ENCODE measurements around the gene ESD.

Gene ESD, protein sequence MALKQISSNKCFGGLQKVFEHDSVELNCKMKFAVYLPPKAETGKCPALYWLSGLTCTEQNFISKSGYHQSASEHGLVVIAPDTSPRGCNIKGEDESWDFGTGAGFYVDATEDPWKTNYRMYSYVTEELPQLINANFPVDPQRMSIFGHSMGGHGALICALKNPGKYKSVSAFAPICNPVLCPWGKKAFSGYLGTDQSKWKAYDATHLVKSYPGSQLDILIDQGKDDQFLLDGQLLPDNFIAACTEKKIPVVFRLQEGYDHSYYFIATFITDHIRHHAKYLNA

DNA sequence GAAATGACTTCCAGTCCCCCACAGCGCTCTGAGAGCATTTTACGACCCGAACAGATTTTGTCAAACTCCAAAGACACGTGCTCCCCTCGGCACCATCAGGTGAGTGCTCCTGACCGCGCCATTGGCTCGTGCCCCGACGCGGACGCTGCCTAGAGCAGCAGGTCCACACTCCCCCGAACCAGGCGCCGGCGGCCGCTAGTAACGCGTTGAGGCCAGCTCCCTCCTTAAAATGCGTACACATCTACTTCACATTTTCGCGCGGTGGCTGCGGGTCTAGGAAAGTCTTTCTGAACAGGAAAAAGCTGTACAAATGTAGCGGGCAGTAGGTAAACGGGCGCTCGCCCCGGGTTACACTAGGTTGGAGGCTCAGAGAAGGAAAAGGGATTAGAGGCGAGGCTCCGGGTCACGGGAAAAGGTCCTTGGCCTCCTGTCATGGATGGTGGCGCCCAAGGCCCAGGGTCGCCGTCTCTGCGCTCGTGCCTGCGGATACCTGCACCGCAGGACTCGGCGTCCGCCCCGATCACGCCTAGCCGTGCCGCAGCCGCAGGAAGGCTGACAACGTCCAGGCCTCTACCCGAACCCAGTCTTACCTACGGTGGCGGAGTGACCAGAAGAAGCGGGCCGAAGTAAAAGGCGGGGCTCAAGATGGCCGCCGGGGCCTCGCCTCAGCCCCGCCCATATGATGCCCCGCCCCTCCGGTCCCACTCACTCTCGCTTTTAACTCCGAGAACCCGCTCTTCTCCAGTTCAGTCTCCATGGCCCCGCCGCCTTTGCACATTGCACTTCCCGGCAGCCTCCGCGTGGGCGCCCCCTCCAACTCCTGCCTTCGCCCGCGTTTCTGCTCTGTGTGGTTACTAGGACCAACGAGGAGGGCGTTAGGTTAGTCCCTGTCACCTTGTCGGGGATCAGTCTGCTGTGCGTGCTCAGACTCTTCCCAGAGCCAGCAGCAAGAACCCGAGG is at the start of gene ESD:
Gene ESD, minus strand, starts transcription at position 647 of the 960 bp plus-strand sequence. CDS start 5,748 bp downstream, outside the sequence.
- H2AFZ ChIP-seq (ENCODE audit: low read length, unreplicated experiment), result peak within 1 kb of the TSS; percentile 95
- H3K4me1 ChIP-seq (ENCODE audit: control insufficient read depth, insufficient read depth, low read length, unreplicated experiment), result peaks cover 35% of the 10 kb centered on the region
- H3K79me2 ChIP-seq (ENCODE audit: control insufficient read depth, insufficient read depth, low read length, unreplicated experiment), result peaks cover 40% of the 10 kb centered on the region
- H3K36me3 ChIP-seq (ENCODE audit: insufficient read depth, low read length), result no peaks in the 10 kb centered on the region
- H3K4me3 ChIP-seq (ENCODE audit: low read depth, low read length), result peak within 1 kb of the TSS; percentile 93
- no peaks in the 10 kb centered on the region for H3K27me3 ChIP-seq (ENCODE audit: insufficient read depth, low read length)
- H3K27ac ChIP-seq (ENCODE audit: low read depth, low read length), result peak within 1 kb of the TSS; percentile 75

DNA sequence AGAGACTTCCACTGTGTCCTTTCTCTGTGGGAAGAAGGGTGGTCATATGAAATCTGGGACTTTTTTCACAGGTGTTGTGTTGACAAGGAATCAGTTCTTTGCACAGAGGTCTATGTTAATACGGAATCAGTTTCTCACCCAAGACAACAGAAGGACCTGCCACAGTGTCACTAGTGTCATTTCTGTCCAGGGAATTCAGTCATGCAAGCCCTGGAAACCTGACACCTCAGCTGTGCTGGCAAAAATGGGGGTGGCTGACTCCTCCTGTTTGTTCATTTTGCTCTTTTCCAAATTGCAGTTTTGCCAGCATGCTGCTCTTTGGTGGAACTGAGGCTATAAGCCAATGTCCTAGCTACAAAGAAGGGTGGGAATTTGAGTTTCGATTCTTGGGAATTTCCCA is 49.8 kb upstream of the ESD start:
- Histone ChIP-seq H3K27me3 (ENCODE audit: insufficient read depth, low read length) (no peaks in the 10 kb centered on the region), H3K4me1 (ENCODE audit: control insufficient read depth, insufficient read depth, low read length, unreplicated experiment) (no peaks in the 10 kb centered on the region), H3K27ac (ENCODE audit: low read depth, low read length) (no peak overlapping the region), H3K4me3 (ENCODE audit: low read depth, low read length) (no peak overlapping the region), H3K79me2 (ENCODE audit: control insufficient read depth, insufficient read depth, low read length, unreplicated experiment) (no peaks in the 10 kb centered on the region), H2AFZ (ENCODE audit: low read length, unreplicated experiment) (no peak overlapping the region), H3K36me3 (ENCODE audit: insufficient read depth, low read length) (no peaks in the 10 kb centered on the region)

DNA sequence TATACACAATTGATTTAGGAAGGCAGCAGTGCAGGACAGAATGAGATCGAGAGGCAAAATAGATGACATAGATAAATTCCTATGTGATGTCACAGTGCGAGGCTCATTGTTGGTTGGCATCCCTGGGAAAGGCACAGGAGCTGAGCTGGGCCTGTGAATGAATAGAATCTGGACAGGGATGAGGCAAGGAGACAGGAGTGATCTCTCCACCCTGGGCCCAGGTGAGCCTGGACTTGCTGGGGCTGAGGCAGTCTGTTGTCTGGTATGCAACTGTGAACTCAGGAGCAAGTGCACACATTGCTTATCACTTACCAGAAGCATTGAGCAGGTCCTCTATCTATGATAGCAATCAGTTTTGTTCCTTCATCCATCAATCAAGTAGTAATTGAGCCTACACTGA is 48.2 kb upstream of the ESD start:
- Histone ChIP-seq H3K27me3 (ENCODE audit: insufficient read depth, low read length) (no peaks in the 10 kb centered on the region), H3K4me1 (ENCODE audit: control insufficient read depth, insufficient read depth, low read length, unreplicated experiment) (no peaks in the 10 kb centered on the region), H3K36me3 (ENCODE audit: insufficient read depth, low read length) (no peaks in the 10 kb centered on the region), H2AFZ (ENCODE audit: low read length, unreplicated experiment) (no peak overlapping the region), H3K79me2 (ENCODE audit: control insufficient read depth, insufficient read depth, low read length, unreplicated experiment) (no peaks in the 10 kb centered on the region), H3K27ac (ENCODE audit: low read depth, low read length) (no peak overlapping the region), H3K4me3 (ENCODE audit: low read depth, low read length) (no peak overlapping the region)

DNA sequence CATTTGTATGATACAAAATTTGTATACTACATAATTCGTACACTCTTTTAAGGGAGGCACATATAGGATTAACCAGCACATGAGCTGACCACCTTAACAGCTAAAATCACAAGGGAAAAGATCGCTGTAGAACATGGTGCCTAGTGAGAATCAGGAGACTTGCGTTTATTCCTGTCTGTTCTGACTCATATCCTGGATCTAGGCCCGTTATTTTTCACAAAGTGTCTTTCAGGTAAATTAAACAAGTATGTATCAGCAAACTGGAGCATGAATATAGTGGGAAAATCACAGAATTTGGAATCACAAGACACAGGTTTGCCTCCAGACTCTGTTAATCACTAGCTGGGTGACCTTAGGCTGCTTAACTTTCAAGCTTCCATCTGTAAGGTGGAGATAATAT is 47.5 kb upstream of the ESD start:
- Histone ChIP-seq H3K79me2 (ENCODE audit: control insufficient read depth, insufficient read depth, low read length, unreplicated experiment) (no peaks in the 10 kb centered on the region), H3K4me1 (ENCODE audit: control insufficient read depth, insufficient read depth, low read length, unreplicated experiment) (no peaks in the 10 kb centered on the region), H3K27me3 (ENCODE audit: insufficient read depth, low read length) (no peaks in the 10 kb centered on the region), H3K36me3 (ENCODE audit: insufficient read depth, low read length) (no peaks in the 10 kb centered on the region), H3K27ac (ENCODE audit: low read depth, low read length) (no peak overlapping the region), H3K4me3 (ENCODE audit: low read depth, low read length) (no peak overlapping the region), H2AFZ (ENCODE audit: low read length, unreplicated experiment) (no peak overlapping the region)

DNA sequence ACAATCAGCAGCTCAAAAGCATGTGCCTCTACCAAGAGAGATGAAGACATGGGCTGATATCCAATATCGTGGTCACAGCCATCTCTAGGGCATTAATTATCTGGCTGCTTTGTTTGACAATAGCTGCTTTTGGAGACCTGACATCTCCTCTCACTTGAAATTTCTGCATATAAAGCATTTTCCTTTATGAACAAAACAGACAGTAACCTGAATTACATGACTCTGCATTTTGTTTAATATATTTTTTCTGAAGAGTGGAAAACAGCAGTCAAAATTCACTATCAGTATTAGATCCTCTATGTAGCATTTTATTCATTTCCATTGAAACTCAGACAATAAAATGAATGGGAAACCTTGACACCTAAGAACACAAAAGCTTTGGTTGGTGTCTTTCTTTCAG is 42.4 kb upstream of the ESD start:
- no peaks in the 10 kb centered on the region for H3K27me3 ChIP-seq (ENCODE audit: insufficient read depth, low read length)
- H2AFZ ChIP-seq (ENCODE audit: low read length, unreplicated experiment), result no peak overlapping the region
- no peaks in the 10 kb centered on the region for H3K4me1 ChIP-seq (ENCODE audit: control insufficient read depth, insufficient read depth, low read length, unreplicated experiment)
- H3K4me3 ChIP-seq (ENCODE audit: low read depth, low read length), result no peak overlapping the region
- H3K36me3 ChIP-seq (ENCODE audit: insufficient read depth, low read length), result no peaks in the 10 kb centered on the region
- no peaks in the 10 kb centered on the region for H3K79me2 ChIP-seq (ENCODE audit: control insufficient read depth, insufficient read depth, low read length, unreplicated experiment)
- no peak overlapping the region for H3K27ac ChIP-seq (ENCODE audit: low read depth, low read length)

DNA sequence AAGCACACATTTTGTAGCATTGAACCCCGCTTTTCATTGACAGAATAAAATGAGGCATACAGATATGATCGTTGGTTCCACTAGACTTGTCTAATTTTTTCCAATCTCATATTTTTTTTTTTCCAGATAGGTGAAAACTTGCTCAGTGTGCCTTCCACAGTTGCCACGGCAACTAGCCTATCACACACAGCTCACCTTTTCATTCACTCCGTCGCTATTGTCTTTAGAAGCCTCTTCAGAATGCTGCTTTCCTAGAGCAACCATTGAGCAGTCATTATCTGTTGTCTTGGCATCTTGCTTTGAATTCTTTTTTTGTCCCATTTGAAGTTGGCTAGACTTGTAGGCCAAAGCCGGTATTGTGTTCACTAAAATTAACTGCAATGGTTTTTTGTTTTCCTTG is 37.7 kb upstream of the ESD start:
- no peaks in the 10 kb centered on the region for H3K27me3 ChIP-seq (ENCODE audit: insufficient read depth, low read length)
- no peak overlapping the region for H3K27ac ChIP-seq (ENCODE audit: low read depth, low read length)
- no peak overlapping the region for H2AFZ ChIP-seq (ENCODE audit: low read length, unreplicated experiment)
- no peaks in the 10 kb centered on the region for H3K36me3 ChIP-seq (ENCODE audit: insufficient read depth, low read length)
- H3K4me1 ChIP-seq (ENCODE audit: control insufficient read depth, insufficient read depth, low read length, unreplicated experiment), result no peaks in the 10 kb centered on the region
- no peak overlapping the region for H3K4me3 ChIP-seq (ENCODE audit: low read depth, low read length)
- H3K79me2 ChIP-seq (ENCODE audit: control insufficient read depth, insufficient read depth, low read length, unreplicated experiment), result no peaks in the 10 kb centered on the region

DNA sequence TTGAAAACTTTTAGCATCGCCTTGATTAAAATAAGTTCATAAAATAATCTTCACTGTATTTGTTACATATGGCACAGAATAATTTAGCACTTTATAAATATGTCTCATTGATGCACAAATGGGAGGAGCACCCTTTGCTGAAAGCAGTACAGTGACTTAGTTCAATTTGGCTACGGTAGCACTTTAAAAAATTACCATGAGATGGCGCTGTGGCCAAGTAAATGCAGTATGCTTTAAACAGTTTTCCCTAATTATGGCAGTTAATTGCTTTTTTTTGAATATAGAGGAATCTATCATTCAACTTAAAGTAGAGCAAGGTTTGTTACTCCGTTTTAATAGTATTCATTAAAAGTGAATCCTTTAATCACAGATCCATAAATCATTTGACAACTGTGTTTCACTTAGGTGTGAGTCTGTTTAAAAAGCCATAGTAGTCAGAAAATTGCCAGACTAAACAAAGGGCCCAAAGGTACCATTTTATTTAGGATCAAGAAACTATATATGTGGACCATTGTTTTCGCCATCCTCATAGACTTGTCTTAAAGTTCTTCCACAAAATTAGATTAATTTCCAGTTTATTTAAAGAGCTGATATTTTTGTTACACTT is 34.7 kb upstream of the ESD start:
- Histone ChIP-seq H3K36me3 (ENCODE audit: insufficient read depth, low read length) (no peaks in the 10 kb centered on the region), H3K4me3 (ENCODE audit: low read depth, low read length) (no peak overlapping the region), H2AFZ (ENCODE audit: low read length, unreplicated experiment) (no peak overlapping the region), H3K27me3 (ENCODE audit: insufficient read depth, low read length) (no peaks in the 10 kb centered on the region), H3K4me1 (ENCODE audit: control insufficient read depth, insufficient read depth, low read length, unreplicated experiment) (no peaks in the 10 kb centered on the region), H3K79me2 (ENCODE audit: control insufficient read depth, insufficient read depth, low read length, unreplicated experiment) (no peaks in the 10 kb centered on the region), H3K27ac (ENCODE audit: low read depth, low read length) (no peak overlapping the region)

DNA sequence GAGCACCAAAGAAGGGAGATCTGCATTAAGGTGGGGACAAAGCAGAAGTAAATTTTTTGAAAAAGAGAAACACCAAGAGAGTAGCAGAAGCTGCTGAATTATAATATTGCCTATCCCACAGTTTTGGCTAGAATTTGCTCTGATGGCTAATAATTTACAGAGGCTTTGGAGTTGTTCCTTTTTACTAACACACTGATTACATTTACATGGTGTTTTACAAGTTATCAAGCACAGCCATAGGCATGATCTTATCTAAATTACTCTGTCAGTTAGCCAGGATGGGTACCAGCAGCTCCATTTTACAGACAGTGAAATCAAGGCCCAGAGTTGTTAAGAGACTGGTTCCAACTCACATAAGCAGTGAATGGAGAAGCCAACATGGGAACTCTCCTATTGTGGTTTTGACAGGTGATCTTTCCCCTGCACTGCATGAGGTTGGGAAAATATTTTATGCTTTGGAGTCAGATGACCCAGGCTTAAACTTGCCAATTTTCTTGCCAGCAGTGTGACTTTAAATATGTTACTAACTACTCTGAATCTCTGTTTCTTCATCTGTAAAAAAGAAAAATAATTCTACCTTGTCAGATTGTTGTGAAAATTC is 33.5 kb upstream of the ESD start:
- Histone ChIP-seq H3K27me3 (ENCODE audit: insufficient read depth, low read length) (no peaks in the 10 kb centered on the region), H3K4me1 (ENCODE audit: control insufficient read depth, insufficient read depth, low read length, unreplicated experiment) (no peaks in the 10 kb centered on the region), H3K36me3 (ENCODE audit: insufficient read depth, low read length) (no peaks in the 10 kb centered on the region), H3K4me3 (ENCODE audit: low read depth, low read length) (no peak overlapping the region), H3K27ac (ENCODE audit: low read depth, low read length) (no peak overlapping the region), H2AFZ (ENCODE audit: low read length, unreplicated experiment) (no peak overlapping the region), H3K79me2 (ENCODE audit: control insufficient read depth, insufficient read depth, low read length, unreplicated experiment) (no peaks in the 10 kb centered on the region)

DNA sequence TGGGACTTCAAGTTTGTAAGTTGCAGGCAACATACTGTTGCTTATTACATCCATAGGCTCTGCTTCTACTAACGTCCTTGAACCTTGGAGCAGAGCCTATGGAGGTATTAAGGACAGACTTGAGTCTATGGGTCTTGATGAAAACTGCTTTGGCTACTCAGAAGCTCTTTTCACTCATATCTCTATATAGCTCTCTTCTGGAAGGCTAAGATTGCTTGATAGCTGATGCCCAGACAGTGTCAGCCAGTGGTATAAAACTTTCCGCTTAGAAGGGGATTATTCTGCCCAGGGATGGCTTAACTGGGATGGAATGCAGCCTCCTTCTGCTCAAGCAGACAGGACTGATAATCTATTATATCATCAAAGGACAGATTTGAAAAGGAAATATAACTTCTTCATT is 25.6 kb upstream of the ESD start:
- Histone ChIP-seq H3K27me3 (ENCODE audit: insufficient read depth, low read length) (no peaks in the 10 kb centered on the region), H2AFZ (ENCODE audit: low read length, unreplicated experiment) (no peak overlapping the region), H3K27ac (ENCODE audit: low read depth, low read length) (no peak overlapping the region), H3K36me3 (ENCODE audit: insufficient read depth, low read length) (no peaks in the 10 kb centered on the region), H3K79me2 (ENCODE audit: control insufficient read depth, insufficient read depth, low read length, unreplicated experiment) (no peaks in the 10 kb centered on the region), H3K4me3 (ENCODE audit: low read depth, low read length) (no peak overlapping the region), H3K4me1 (ENCODE audit: control insufficient read depth, insufficient read depth, low read length, unreplicated experiment) (no peaks in the 10 kb centered on the region)

DNA sequence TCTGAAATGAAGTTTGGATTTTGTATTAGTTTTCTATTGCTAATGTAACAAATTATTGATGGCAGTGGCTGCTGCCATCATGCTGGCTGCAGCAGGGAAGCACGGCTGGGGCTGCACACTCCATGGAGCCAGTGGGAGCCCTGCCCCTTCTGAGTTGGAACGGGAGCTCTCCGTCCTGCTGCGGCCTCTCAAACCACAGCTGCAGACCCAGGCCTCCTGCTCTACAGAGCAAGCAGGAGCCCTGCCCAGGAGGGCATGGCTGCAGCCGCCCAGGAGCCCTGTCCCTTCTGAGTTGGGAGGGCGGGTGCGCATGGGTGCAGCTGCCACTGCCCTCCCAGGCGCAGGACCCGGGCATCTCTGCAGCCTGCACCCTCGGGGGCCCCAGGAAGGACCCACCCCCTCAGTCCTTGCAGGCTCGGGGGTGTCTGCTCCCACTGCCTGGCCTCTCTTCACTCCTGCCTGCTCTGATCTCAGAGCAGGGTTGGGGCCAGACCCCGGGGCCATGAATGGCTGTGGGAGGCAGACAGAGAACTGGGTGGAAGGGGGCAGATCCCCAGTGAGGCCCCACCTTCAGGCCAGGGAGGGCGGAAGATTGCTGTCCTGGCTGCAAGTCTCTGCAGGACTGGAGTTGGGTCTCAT is 21.0 kb upstream of the ESD start:
- Histone ChIP-seq H3K4me1 (ENCODE audit: control insufficient read depth, insufficient read depth, low read length, unreplicated experiment) (no peaks in the 10 kb centered on the region), H3K27ac (ENCODE audit: low read depth, low read length) (no peak overlapping the region), H3K79me2 (ENCODE audit: control insufficient read depth, insufficient read depth, low read length, unreplicated experiment) (no peaks in the 10 kb centered on the region), H3K27me3 (ENCODE audit: insufficient read depth, low read length) (no peaks in the 10 kb centered on the region), H2AFZ (ENCODE audit: low read length, unreplicated experiment) (no peak overlapping the region), H3K4me3 (ENCODE audit: low read depth, low read length) (no peak overlapping the region), H3K36me3 (ENCODE audit: insufficient read depth, low read length) (no peaks in the 10 kb centered on the region)

Data from ACC112 (cell line).